DMS153 (cell line): ENCODE data around the gene S100A5.
"Not testable (repeated sequence)": the region's sequence is repeated elsewhere in the genome, so short reads cannot be mapped to it uniquely, and the experiment has no call there.

Source experiments
- DNase-seq: peaks from one replicate; lab custom pipeline; 2025; lab: John Stamatoyannopoulos, UW

S100A5 gene, protein sequence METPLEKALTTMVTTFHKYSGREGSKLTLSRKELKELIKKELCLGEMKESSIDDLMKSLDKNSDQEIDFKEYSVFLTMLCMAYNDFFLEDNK

DNA sequence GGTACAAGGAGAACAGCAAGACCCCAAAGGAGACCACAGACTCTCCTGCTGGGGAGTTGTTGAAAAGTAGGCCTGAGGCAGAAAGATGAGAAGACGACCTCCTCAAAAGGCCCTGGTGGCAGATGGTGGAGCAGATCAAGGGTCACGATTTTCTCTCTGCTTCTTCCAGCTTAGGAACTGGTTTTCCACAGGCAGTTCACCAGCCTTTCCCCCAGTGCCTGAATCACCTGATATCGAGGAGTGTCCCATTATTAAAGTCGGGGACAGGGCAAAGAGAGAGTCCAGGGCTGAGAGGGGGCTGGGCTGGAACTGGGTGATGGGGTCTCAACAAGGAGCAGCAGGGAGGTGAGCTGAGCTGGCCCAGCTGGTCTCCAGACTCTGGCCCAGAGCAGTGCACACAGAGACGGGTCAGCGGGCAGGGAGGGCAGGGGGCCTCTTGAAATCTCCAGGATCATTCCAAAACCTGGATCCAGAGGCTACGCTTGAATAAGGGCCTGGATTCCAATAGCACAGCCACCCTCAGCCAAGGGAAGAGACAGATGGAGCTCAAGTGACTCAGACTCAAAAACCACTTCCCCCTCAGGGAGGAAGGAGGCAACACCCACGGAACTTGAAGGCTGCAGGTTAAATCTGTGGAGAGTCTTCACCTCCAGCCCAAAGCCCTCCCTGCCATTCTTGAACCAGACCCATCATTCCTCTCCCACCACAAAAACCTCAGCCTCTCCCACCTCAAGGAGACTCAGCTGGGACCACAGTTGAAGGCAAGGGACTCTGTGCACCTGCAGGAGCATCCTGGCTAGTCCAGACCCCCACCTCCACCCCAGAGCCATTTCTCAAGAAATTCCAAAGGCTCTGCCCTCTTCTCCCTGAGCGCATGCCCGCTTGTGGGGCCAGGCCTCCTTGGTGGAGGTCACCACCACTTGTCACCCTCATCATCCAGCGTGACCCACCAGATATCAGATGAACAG lies at the start of gene S100A5:
TSS of gene S100A5 (minus strand) at position 541 of the 968 bp plus-strand sequence. CDS start 743 bp downstream, outside the sequence.
- no peak for DNase-seq

DNA sequence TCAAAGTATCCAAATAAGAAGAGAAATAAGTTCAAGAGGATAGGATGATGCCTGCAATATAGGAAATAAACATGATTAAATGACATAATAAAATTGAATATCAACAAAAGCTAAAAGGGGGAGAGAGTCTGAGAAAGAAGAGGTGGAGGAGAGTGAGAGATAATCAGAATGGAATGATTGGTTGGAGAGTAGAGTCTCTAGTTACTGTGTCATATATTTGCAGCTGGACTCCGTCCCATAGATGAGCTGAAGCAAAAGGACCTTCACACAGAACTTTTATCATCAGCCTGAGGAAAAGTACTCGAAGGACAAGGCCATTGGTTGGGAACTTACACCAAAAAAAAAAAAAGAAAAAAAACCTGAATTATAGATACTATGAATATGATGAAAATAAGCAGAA lies 47.7 kb upstream of the S100A5 start:
- DNase-seq: no peak

DNA sequence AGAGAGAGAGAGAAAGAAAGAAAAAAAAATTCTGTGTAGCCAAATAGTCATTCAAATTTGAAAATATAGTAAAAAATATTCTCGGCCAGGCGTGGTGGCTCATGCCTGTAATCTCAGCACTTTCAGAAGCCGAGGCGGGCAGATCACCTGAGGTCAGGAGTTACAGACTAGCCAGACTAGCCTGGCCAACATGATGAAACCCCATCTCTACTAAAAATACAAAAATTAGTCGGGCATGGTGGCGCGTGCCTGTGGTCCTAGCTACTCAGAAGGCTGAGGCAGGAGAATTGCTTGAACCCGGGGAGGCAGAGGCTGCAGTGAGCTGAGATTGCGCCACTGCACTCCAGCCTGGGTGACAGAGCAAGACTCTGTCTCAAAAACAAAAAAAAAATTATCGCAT lies 47.3 kb upstream of the S100A5 start:
- not testable (repeated sequence) for DNase-seq

DNA sequence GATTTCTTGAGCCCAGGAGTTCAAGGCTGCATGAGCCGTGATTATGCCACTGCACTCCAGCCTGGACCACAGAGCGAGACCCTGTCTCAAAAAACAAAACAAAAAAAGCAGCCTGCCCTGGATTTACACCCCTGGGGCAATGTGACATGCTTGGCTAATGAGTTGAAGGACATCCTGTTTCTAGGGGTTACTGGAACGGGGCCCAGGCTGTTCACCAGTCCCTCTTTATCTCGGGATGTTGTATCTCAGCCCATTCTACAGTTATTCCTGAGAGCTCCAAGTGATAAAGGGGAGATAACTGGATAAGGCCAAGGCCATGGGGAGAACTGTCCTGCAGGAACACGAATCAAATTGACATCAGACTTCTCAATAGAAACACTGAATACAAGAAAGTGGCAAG lies 46.6 kb upstream of the S100A5 start:
- DNase-seq: no peak

DNA sequence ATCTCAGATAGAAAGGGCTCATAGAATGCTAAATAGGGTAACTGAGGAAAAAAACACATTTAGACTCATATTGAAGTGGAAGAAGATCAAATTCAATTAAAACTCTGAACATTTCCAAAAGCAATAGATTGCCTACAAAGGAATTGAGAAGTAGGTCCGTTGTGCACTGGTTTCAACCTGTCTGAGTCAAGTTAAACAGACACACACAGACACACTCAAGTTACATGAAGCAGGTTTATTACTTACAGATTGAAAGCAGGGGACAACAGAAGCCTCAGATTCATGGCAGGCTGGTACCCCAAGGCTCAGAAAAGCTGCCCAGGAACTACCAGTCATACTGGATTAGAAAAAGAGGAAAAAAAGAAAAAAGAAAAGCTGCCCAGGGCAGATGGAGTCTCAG lies 45.6 kb upstream of the S100A5 start:
- no peak for DNase-seq

DNA sequence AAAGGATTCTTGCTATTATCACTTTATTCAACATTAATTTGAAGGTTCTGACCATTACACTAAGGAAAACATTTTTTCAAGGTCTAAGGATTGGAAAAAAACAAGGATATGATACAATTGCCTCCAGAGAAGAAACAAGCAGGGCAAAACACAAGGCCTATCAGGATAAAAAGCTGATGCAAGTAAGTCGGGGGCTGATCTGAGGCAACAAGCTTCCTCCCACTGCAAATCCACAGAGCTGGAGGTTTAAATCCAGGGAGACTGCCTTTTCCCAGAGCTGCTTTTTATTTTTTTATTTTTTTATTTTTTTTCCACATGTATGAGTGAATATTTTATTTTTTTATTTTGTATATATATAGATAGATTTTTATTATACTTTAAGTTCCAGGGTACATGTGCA lies 44.3 kb upstream of the S100A5 start:
- DNase-seq: no peak

DNA sequence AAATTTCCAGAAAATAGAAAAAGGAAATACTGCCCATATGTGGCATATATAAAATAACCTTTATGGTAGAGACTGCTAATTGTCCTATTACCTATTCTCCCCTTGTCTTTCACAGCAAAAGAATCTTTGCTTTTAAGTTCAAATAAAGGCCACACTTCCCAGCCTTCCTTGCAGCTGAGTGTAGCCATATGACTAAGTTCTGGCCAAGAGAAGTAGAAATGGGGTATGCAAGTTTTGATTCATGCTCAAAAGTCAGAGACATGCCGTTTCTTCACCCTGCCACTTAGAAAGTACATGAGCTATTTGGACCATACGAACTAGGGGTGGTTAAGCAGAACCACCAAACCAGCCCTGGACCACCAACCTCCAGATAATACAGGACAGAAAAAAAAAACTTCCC lies 43.2 kb upstream of the S100A5 start:
- DNase-seq: no peak

DNA sequence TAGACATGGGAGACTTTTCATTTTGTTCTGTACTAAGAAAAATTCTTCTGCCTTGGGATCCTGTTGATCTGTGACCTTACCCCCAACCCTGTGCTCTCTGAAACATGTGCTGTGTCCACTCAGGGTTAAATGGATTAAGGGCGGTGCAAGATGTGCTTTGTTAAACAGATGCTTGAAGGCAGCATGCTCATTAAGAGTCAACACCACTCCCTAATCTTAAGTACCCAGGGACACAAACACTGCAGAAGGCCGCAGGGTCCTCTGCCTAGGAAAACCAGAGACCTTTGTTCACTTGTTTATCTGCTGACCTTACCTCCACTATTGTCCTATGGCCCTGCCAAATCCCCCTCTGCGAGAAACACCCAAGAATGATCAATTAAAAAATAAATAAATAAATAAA lies 42.8 kb upstream of the S100A5 start:
- not testable (repeated sequence) for DNase-seq

DNA sequence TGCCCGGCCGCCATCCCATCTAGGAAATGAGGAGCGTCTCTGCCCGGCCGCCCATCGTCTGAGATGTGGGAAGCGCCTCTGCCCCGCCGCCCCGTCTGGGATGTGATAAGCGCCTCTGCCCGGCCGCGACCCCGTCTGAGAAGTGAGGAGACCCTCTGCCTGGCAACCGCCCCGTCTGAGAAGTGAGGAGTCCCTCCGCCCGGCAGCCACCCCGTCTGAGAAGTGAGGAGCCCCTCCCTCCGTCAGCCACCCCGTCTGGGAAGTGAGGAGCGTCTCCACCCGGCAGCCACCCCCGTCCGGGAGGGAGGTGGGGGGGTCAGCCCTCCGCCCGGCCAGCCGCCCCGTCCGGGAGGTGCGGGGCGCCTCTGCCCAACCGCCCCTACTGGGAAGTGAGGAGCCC lies 42.1 kb upstream of the S100A5 start:
- DNase-seq: not testable (repeated sequence)

DNA sequence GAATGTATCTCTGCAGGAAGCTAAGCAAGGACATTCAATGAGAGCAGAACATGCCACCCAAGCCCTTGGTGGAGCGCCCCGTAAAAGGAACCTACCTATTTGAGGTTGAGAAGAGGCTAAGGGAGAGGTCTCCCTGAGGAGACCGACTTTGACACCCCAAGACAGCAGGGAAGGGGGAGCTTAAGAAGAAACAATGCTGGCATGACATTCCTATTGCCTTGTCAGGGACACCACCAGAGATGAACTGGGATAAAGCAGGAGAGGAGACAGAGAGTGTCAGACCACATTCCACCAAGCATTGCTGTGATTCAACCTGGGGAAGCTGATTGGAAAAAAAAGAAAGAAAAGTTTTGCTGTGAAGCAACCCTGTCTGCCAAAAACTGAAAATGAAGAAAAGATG lies 38.2 kb upstream of the S100A5 start:
- no peak for DNase-seq

DNA sequence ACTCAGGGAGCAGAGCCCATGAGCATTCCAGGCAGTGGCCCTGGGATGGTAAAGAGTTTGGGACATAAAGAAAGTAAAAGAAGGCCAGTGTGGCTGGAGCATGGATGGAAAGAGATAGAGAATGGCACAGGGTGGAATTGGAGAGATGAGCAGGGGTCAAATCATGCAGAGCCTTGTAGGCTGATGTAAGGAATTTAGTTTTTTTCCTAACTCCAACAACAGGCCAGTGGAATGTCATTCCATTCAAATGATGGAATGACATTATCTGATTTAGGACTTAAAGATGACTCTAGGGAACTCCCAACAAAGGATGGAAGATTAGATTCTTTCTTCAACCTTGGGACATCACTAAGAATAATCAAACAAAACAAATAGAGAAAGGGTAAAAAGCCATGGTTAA lies 37.8 kb upstream of the S100A5 start:
- no peak for DNase-seq

DNA sequence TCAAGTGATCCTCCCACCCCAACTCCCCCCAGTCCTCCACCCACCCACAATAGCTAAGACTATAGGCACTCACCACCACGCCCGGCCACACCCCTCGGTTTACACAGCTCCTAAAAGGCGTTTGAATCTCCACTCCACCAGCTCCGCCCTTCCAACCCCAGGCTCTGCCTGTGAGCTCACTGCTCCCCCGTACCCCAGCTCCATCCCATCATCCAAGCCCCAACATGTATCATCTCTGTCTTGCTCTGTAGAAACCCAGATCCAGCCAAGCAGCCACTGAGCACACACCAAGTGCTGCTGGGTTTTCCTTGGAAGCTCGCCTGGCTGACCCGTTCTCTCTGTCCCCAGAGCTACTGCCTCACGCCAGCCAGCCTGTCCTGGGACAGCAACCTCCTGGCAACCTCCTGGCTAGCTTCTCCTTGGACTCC lies 36.9 kb upstream of the S100A5 start:
- no peak for DNase-seq

DNA sequence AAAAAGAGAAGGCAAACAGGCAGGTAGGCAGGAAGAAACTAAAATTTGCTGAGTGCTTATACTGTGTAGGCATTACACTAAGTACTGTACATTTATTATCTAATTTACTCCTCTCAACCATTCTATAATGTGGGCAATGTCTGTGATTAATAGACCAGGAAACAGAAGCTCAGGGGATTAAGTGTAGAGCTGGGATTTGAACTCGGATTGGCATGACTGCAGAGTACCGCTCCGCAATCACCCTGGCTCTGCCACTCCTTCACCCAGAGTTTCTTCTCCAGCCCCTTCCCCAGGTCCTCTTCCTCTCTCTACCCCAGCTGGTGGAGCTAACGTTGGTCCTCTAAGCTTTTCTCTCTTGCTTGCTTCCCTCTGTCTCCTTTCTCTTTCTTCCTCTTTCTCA lies 36.4 kb upstream of the S100A5 start:
- DNase-seq: no peak

DNA sequence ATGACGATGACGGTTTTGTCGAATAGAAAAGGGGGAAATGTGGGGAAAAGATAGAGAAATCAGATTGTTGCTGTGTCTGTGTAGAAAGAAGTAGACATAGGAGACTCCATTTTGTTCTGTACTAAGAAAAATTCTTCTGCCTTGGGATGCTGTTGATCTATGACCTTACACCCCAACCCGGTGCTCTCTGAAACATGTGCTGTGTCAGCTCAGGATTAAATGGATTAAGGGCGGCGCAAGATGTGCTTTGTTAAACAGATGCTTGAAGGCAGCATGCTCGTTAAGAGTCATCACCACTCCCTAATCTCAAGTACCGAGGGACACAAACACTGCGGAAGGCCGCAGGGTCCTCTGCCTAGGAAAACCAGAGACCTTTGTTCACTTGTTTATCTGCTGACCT lies 34.8 kb upstream of the S100A5 start:
- DNase-seq: not testable (repeated sequence)

DNA sequence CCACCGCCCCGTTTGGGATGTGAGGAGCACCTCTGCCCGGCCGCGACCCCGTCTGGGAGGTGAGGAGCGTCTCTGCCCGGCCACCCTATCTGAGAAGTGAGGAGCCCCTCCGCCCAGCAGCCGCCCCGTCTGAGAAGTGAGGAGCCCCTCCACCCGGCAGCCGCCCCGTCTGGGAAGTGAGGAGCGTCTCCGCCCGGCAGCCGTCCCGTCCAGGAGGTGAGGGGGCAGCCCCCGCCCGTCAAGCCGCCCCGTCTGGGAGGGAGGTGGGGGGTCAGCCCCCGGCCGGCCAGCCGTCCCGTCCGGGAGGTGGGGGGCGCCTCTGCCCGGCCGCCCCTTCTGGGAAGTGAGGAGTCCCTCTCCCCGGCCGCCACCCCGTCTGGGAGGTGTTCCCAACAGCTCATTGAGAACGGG lies 34.4 kb upstream of the S100A5 start:
- DNase-seq: not testable (repeated sequence)

DNA sequence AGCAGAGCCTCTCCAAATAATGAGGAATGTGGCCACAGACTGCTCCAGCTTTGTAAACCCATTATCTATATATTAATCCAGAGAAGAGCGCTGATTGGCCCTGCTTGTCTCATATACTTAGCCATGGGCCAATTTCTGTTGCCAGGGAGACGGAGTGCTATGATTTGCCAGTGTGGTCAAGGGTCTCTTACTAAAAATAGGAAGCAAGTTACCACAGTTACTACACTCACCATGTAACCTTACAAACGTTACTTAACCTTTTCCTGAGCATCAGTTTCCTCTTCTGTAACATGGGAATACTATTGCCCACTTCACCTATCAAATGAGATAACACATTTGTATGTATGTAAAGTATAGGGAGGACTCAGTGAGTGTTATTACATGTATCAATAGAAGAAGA lies 32.6 kb upstream of the S100A5 start:
- no peak for DNase-seq

DNA sequence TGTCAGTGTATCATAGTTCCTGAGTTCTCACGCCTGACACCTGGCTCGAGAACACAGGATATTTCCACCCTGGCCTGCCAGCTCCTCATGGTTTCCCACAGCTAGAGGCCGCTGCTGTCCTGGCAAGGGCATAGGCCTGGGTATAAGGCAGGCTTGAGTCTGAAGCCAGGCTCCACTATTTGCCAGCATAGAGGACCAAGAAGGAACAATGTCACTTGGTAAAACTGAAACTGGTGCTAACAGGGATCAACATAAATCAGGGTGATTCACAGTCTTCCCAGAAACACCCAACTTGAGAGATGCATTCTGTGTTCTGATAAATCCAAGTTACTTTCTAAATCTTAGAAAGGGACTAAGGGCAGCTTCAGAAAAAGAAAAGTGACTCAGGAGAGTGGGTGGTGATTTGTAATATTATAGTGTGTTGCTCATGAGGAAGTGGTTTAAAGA lies 31.9 kb upstream of the S100A5 start:
- DNase-seq: peak; percentile 88

DNA sequence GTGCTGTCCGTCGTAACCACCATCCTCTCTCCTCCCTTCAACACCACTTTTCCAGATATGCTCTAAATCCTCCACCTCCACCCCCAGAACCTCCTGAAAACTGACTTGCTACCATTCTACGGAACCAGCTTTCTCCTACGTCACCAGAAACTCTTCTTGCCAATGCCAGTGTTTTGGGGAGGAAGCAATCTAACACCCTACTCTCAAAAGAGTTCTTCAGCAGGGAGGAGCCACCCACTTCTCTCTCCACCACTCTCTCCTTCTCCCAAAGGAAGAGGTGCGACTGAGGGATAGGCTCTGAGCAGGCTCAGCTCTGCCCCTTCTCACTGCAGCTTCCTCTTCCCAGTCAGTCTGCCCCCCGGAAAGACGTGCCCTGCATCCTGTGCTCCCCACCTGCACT lies 31.0 kb upstream of the S100A5 start:
- no peak for DNase-seq

DNA sequence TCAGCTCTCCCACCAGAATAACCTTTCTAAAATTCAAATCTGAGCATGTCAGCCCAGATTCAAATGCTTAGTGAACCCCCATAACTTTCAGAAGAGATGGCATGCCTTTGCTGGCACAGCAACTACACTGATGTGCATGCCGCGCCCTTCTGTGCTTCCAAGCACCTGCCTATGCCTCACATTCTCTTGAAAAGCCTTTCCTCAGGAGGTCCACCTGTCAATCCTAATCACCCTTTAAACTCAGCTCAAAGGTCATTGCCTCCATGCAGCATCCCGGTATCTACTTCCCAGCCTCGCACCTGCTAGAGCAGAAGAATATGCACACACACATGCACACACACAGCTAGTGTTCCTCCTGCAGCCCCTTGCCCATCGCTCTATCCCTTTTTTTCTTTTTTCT lies 30.1 kb upstream of the S100A5 start:
- no peak for DNase-seq

DNA sequence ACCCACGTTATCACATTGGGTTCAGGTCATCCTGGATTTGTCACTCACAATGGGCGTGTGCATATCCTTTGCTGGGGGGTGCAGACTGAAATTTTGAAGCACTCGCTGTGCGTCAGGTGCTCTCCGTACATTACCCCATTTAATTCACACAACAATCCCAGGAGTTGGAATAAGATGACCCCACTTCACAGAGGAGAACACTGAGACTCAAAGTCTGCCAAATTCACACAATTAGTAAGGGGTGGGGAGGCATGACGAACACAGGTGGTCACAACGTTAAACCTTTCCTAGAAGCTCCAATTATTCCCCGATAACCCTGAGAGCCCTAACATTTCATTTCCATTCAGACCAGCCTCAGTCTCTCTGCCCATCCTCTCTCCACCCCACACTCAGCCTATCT lies 28.7 kb upstream of the S100A5 start:
- DNase-seq: no peak

DNA sequence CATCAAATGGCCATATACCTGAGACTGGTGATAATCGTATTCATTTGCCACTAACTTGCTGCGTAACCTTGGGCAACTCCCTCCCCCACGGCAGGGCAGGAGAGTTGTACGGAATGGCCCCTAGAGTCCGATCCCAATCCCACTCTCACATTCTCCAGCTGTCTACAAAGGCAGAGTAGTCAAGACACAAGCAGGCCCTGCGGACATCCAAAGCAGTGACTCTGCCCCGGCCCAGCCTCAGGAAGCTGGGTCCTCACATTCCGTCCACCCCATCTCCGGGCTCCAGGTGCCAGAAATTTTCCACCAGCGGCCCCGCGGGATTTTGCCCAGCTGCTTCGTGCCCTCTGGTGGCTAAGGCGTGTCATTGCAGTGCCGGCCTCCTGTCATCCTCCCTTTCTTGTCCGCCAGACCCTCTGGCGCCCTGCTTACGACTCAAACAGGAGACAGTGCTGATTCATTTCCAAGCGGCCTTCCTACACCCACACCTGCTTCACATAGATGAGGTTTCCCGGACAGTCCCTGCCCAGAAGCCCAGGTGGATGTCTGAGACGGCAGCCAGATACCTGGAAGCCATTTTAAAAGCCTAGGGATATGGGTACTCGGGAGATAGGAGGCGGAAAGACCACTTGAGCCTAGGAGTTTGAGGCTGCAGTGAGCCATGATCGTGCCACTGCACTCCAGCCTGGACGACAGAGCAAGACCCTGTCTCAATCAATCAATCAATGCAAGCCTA lies 27.8 kb upstream of the S100A5 start:
- DNase-seq: peak; percentile 95

DNA sequence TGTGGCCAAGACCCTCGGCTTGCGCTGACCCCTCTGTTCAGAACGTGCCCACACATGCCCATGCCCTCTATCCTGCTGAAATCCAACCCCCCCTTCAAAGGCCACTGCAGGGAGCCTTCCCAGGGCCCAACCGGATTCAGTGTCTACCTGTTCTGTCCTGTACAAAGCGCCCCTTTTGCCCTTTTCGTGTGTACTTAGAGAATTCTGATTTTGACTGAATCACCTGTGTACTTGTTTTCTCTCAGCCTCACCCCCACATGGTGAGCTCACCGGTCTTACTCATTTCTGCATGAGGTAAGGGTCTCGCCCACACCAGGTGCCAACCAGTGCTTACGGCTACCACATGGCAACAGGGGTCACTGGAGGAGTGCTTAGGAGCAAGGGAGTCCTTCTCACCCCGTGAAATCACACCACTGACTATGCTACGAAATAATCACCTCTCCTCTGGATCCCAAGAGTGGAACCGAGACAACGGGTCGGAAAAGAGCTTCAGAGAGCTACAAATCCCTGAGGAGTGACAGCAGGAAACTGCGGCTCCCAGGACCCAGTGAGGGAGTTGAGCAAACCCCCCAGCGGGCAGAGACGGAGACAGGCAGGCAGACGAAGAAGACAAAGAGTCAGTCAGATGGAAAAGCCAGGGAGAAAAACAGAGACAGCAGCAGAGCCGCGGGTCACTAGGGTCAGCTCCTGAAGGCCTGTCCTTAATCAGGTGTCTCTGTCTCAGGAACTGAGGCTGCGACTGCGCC lies 27.1 kb upstream of the S100A5 start:
- peak; percentile 36 for DNase-seq
